Karpas-422 (cell line): ENCODE data around the gene NAA50. TPM values are rescaled to one million over a fixed set of nuclear protein-coding genes. Genes with fewer than 3 reads are reported as not detected.
A peak's percentile ranks its signal among the peaks of the same experiment; 100 is the strongest.

Source experiments
- DNase-seq: peaks from one replicate; pipeline ENCODE4 v3.0.0-alpha.2; 2015
- H2AFZ ChIP-seq: fragments of 200-600 bp; sonication (generic); 2 replicates; pipeline ENCODE4 v1.6.1; 2014; ENCODE audit warnings: antibody characterized with exemption, low read length, mixed read lengths
- H3K27ac ChIP-seq: fragments of 200-600 bp; sonication (generic); 2 replicates; pipeline ENCODE4 v1.5.1; 2014; ENCODE audit warnings: mild to moderate bottlenecking, low read length, moderate library complexity
- H3K27me3 ChIP-seq: fragments of 200-600 bp; sonication (generic); 2 replicates; pipeline ENCODE4 v1.6.1; 2014; ENCODE audit warnings: low read length, mixed read lengths
- H3K36me3 ChIP-seq: fragments of 200-600 bp; sonication (generic); 2 replicates; pipeline ENCODE4 v1.6.1; 2014; ENCODE audit warnings: low read length, mixed read lengths; ENCODE audit not compliant: insufficient read depth
- H3K4me1 ChIP-seq: fragments of 200-600 bp; sonication (generic); 2 replicates; pipeline ENCODE4 v1.6.1; 2014; ENCODE audit warnings: mild to moderate bottlenecking, low read length, mixed read lengths
- H3K4me2 ChIP-seq: fragments of 200-600 bp; sonication (generic); 2 replicates; pipeline ENCODE4 v1.6.1; 2014; ENCODE audit warnings: low read length, low read depth, mild to moderate bottlenecking; ENCODE audit not compliant: poor library complexity, severe bottlenecking
- H3K4me3 ChIP-seq: fragments of 200-600 bp; sonication (generic); 2 replicates; pipeline ENCODE4 v1.5.1; 2014; ENCODE audit warnings: mild to moderate bottlenecking, antibody characterized with exemption, low read length, mixed read lengths
- H3K79me2 ChIP-seq: fragments of 200-600 bp; sonication (generic); 2 replicates; pipeline ENCODE4 v1.6.1; 2014; ENCODE audit warnings: mild to moderate bottlenecking, low read length, mixed read lengths
- H3K9ac ChIP-seq: fragments of 200-600 bp; sonication (generic); 2 replicates; pipeline ENCODE4 v1.6.0; 2014; ENCODE audit warnings: low read length
- H3K9me2 ChIP-seq: fragments of 200-600 bp; sonication (generic), shearing (Covaris generic); replicated peaks from 2 replicates; pipeline ENCODE4 v1.6.0; 2014; ENCODE audit warnings: mild to moderate bottlenecking, low read length, moderate library complexity; ENCODE audit not compliant: insufficient read depth
- H3K9me3 ChIP-seq: fragments of 300-700, 200-600 bp; sonication (generic); 2 replicates; pipeline ENCODE4 v1.6.1; 2014; ENCODE audit warnings: low read length, mixed read lengths
- H4K20me1 ChIP-seq: fragments of 200-600 bp; sonication (generic); 2 replicates; pipeline ENCODE4 v1.6.1; 2014; ENCODE audit warnings: mild to moderate bottlenecking, antibody characterized with exemption, low read length, low read depth; ENCODE audit not compliant: insufficient read depth
- total RNA-seq: library from RNA; depleted of rRNA; stranded (reverse); fragments of >200 nt; shearing (Covaris generic); gene quantifications from 2 replicates; pipeline ENCODE4 v1.2.3, GENCODE V29; 2014; ENCODE audit warnings: low replicate concordance

NAA50 gene
- total RNA-seq, 1 experiment from 2014 or later: 181 TPM

- H3K27ac ChIP-seq: no peak overlapping the region
- DNase-seq: no peak
- H3K27me3 ChIP-seq: no peaks in the 10 kb centered on the region
- no peaks in the 10 kb centered on the region for H4K20me1 ChIP-seq
- peaks cover 7% of the 10 kb centered on the region; the same call in 1 of the 2 replicates for H3K36me3 ChIP-seq
- no peak overlapping the region for H3K4me3 ChIP-seq
- H3K4me1 ChIP-seq: no peaks in the 10 kb centered on the region
- H3K9me2 ChIP-seq: no peaks in the 10 kb centered on the region
- no peak overlapping the region for H2AFZ ChIP-seq
- no peaks in the 10 kb centered on the region for H3K79me2 ChIP-seq
- H3K9ac ChIP-seq: no peak overlapping the region
- H3K4me2 ChIP-seq: no peak overlapping the region
- H3K9me3 ChIP-seq: no peaks in the 10 kb centered on the region
Observed at GRCh38 chr3:113712129-113712528, 33.9 kb downstream of the NAA50 start.

- no peak for DNase-seq
- H3K9me2 ChIP-seq: no peaks in the 10 kb centered on the region
- H3K4me2 ChIP-seq: no peak overlapping the region
- H3K9me3 ChIP-seq: no peaks in the 10 kb centered on the region
- no peak overlapping the region for H2AFZ ChIP-seq
- H3K9ac ChIP-seq: no peak overlapping the region
- no peaks in the 10 kb centered on the region for H3K4me1 ChIP-seq
- no peaks in the 10 kb centered on the region for H3K27me3 ChIP-seq
- no peaks in the 10 kb centered on the region for H3K79me2 ChIP-seq
- H3K4me3 ChIP-seq: no peak overlapping the region
- no peak overlapping the region for H3K27ac ChIP-seq
- no peaks in the 10 kb centered on the region for H4K20me1 ChIP-seq
- no peaks in the 10 kb centered on the region for H3K36me3 ChIP-seq
Observed at GRCh38 chr3:113707835-113708234, 38.2 kb downstream of the NAA50 start.

GRCh38 chr3:113698956-113699355 is 47.1 kb downstream of the NAA50 start:
- no peaks in the 10 kb centered on the region for H3K27me3 ChIP-seq
- H3K4me2 ChIP-seq: peak overlapping the region; percentile 91
- peaks cover 30% of the 10 kb centered on the region for H3K4me1 ChIP-seq
- H3K9me3 ChIP-seq: no peaks in the 10 kb centered on the region
- H3K27ac ChIP-seq: no peak overlapping the region
- no peaks in the 10 kb centered on the region for H3K9me2 ChIP-seq
- H3K36me3 ChIP-seq: no peaks in the 10 kb centered on the region
- no peaks in the 10 kb centered on the region for H4K20me1 ChIP-seq
- H3K4me3 ChIP-seq: no peak overlapping the region
- H3K79me2 ChIP-seq: peaks cover 26% of the 10 kb centered on the region
- no peak overlapping the region for H3K9ac ChIP-seq
- no peak overlapping the region for H2AFZ ChIP-seq
- DNase-seq: no peak

GRCh38 chr3:113698213-113698742 is 47.8 kb downstream of the NAA50 start:
- H3K4me3 ChIP-seq: peak overlapping the region; percentile 75
- peaks cover 32% of the 10 kb centered on the region for H3K4me1 ChIP-seq
- no peaks in the 10 kb centered on the region for H3K9me2 ChIP-seq
- DNase-seq: no peak
- H3K9ac ChIP-seq: peak overlapping the region; percentile 78
- H3K27me3 ChIP-seq: no peaks in the 10 kb centered on the region
- no peaks in the 10 kb centered on the region for H4K20me1 ChIP-seq
- H2AFZ ChIP-seq: no peak overlapping the region
- peak overlapping the region; percentile 91 for H3K4me2 ChIP-seq
- H3K27ac ChIP-seq: no peak overlapping the region
- no peaks in the 10 kb centered on the region for H3K36me3 ChIP-seq
- peaks cover 32% of the 10 kb centered on the region for H3K79me2 ChIP-seq
- no peaks in the 10 kb centered on the region for H3K9me3 ChIP-seq

- peak overlapping the region; percentile 87; the same call in 1 of the 2 replicates for H2AFZ ChIP-seq
- peak overlapping the region; percentile 91 for H3K4me2 ChIP-seq
- H3K9me3 ChIP-seq: no peaks in the 10 kb centered on the region
- H3K9me2 ChIP-seq: no peaks in the 10 kb centered on the region
- H3K36me3 ChIP-seq: no peaks in the 10 kb centered on the region
- H3K79me2 ChIP-seq: peaks cover 39% of the 10 kb centered on the region
- peaks cover 32% of the 10 kb centered on the region for H3K4me1 ChIP-seq
- no peak for DNase-seq
- H3K9ac ChIP-seq: peak overlapping the region; percentile 78
- H4K20me1 ChIP-seq: no peaks in the 10 kb centered on the region
- H3K4me3 ChIP-seq: peak overlapping the region; percentile 75
- H3K27me3 ChIP-seq: no peaks in the 10 kb centered on the region
- peak overlapping the region; percentile 55 for H3K27ac ChIP-seq
Observed at GRCh38 chr3:113697500-113698090, 48.5 kb downstream of the NAA50 start.

- Histone ChIP-seq H3K4me1 (peaks cover 32% of the 10 kb centered on the region), H3K9me2 (no peaks in the 10 kb centered on the region), H3K27ac (peak overlapping the region; percentile 55), H2AFZ (peak overlapping the region; percentile 87), H3K36me3 (no peaks in the 10 kb centered on the region), H3K79me2 (peaks cover 46% of the 10 kb centered on the region), H3K4me3 (peak overlapping the region; percentile 75), H3K27me3 (no peaks in the 10 kb centered on the region), H3K9me3 (no peaks in the 10 kb centered on the region), H3K4me2 (peak overlapping the region; percentile 91), H4K20me1 (no peaks in the 10 kb centered on the region), H3K9ac (peak overlapping the region; percentile 81)
- peak; percentile 100 for DNase-seq
Observed at GRCh38 chr3:113696658-113697499, 49.2 kb downstream of the NAA50 start.

- peaks cover 55% of the 10 kb centered on the region for H3K79me2 ChIP-seq
- H3K4me3 ChIP-seq: peak within 1 kb of the TSS; percentile 80
- no peaks in the 10 kb centered on the region for H3K36me3 ChIP-seq
- DNase-seq: peak; percentile 95
- H2AFZ ChIP-seq: peak within 1 kb of the TSS; percentile 87
- peak within 1 kb of the TSS; percentile 91 for H3K4me2 ChIP-seq
- no peaks in the 10 kb centered on the region for H3K9me2 ChIP-seq
- H3K9ac ChIP-seq: peak within 1 kb of the TSS; percentile 81
- no peaks in the 10 kb centered on the region for H3K9me3 ChIP-seq
- peaks cover 32% of the 10 kb centered on the region for H3K4me1 ChIP-seq
- no peaks in the 10 kb centered on the region for H3K27me3 ChIP-seq
- H3K27ac ChIP-seq: peak within 1 kb of the TSS; percentile 85
- no peaks in the 10 kb centered on the region for H4K20me1 ChIP-seq
Observed at GRCh38 chr3:113695786-113696645, 50.0 kb downstream of the NAA50 start, which contains the start of gene USF3. TSS of gene USF3 (minus strand) at chr3:113696642. CDS start at chr3:113674878, 21,764 bp downstream.
